Natural killer cell (primary cell): Measurements from ENCODE around the gene ATP5F1B. TPM values are rescaled to one million over a fixed set of nuclear protein-coding genes. Genes with fewer than 3 reads are reported as not detected.
A peak's percentile ranks its signal among the peaks of the same experiment; 100 is the strongest.

Source experiments
- ATAC-seq, 3 donors: fragments of 150-1000 bp in 2 of 3; fragments of 200-7000 bp in 1 of 3; cut with Tn5 transposase; 1 replicate in 1 of 3; 2 replicates in 2 of 3; pipeline ENCODE4 v1.10.0; 2021; ENCODE audit warnings: mild to moderate bottlenecking in 2 of 3, moderate library complexity in 2 of 3
- DNase-seq, 2 donors: peaks; one replicate each; pipeline versions ENCODE4 v3.0.0 to v3.0.0-alpha.2; 2013 to 2021; ENCODE audit warnings: mixed read lengths in 1 of 2
- H3K27ac ChIP-seq: one replicate; pipeline ENCODE4 v1.5.1; 2013; ENCODE audit warnings: mild to moderate bottlenecking, low read length
- H3K27me3 ChIP-seq: one replicate; pipeline ENCODE4 v1.6.1; 2013; ENCODE audit warnings: low read length; ENCODE audit not compliant: control insufficient read depth, insufficient read depth
- H3K36me3 ChIP-seq: one replicate; pipeline ENCODE4 v1.6.1; 2013; ENCODE audit warnings: low read length; ENCODE audit not compliant: control insufficient read depth, insufficient read depth
- H3K4me1 ChIP-seq: one replicate; pipeline ENCODE4 v1.6.1; 2013; ENCODE audit warnings: low read length; ENCODE audit not compliant: control insufficient read depth, insufficient read depth
- H3K4me3 ChIP-seq: one replicate; pipeline ENCODE4 v1.5.1; 2013; ENCODE audit warnings: low read length
- H3K9me3 ChIP-seq: one replicate; pipeline ENCODE4 v1.6.1; 2013; ENCODE audit warnings: low read length; ENCODE audit not compliant: control insufficient read depth, insufficient read depth
- H3K27ac Mint-ChIP-seq, 2 donors: one replicate each; pipeline ENCODE4 v1.8.0; 2022; ENCODE audit warnings: mild to moderate bottlenecking in 2 of 2, mixed read lengths in 2 of 2, moderate library complexity in 1 of 2
- H3K27me3 Mint-ChIP-seq, 2 donors: one replicate each; pipeline ENCODE4 v1.8.0; 2022; ENCODE audit warnings: low read depth in 2 of 2, mixed read lengths in 2 of 2
- H3K36me3 Mint-ChIP-seq: one replicate; pipeline ENCODE4 v1.8.0; 2022; ENCODE audit warnings: mixed read lengths
- H3K4me1 Mint-ChIP-seq, 2 donors: one replicate each; pipeline ENCODE4 v1.8.0; 2022; ENCODE audit warnings: mixed read lengths in 2 of 2
- H3K4me3 Mint-ChIP-seq: one replicate; pipeline ENCODE4 v1.8.0; 2022; ENCODE audit warnings: mild to moderate bottlenecking, moderate library complexity, mixed read lengths
- H3K9me3 Mint-ChIP-seq, 2 donors: one replicate each; pipeline ENCODE4 v1.8.0; 2022; ENCODE audit warnings: mixed read lengths in 2 of 2
- CTCF ChIP-seq: fragments of 200-600 bp; IDR thresholded peaks from one replicate; pipeline ENCODE4 v1.8.0; 2022; ENCODE audit warnings: antibody characterized with exemption
- WGBS: methylation state at CpG from one replicate; pipeline ENCODE4 v1.1.7; 2013; ENCODE audit warnings: missing lambda C conversion rate; ENCODE audit not compliant: insufficient coverage; 5-methylcytosine and 5-hydroxymethylcytosine counted together
- intact Hi-C: fragments of 100-400 bp; cut with micrococcal nuclease; formaldehyde crosslinking; loops from one replicate; pipeline ENCODE4 v1.14.2; 2022
- total RNA-seq, 4 donors: library from RNA; stranded (reverse); fragments of 120-200 nt in 1 of 4; gene quantifications; one replicate each; pipeline versions ENCODE4 v1.2.3 to v1.2.4, GENCODE V29; 2013 to 2022

Gene ATP5F1B
- total RNA-seq, 3 donors from 2014 or later (not counting 1 experiment from before 2014, with no cell fraction given), result 335 to 378 (median 342) TPM

- Histone ChIP-seq H3K36me3 (peaks cover 10% of the 10 kb centered on the region), H3K4me3 (peak overlapping the region; percentile 97), H3K4me1 (peaks cover 50% of the 10 kb centered on the region), H3K27me3 (no peaks in the 10 kb centered on the region), H3K9me3 (no peaks in the 10 kb centered on the region), H3K27ac (peak overlapping the region; percentile 96)
- intact Hi-C loops, result loop anchor here (1.0 to 2.0 kb wide), 2 partner anchors 17 to 60 kb away; partner anchors contain the start of gene PTGES3
- TF ChIP-seq CTCF, result no peak
- Mint-ChIP-seq H3K4me3 (peak overlapping the region; percentile 89), H3K27me3 (no peaks in the 10 kb centered on the region), H3K4me1 (peaks cover 56 to 69% of the 10 kb centered on the region in 2 donors), H3K27ac (peak overlapping the region; percentile 85), H3K9me3 (no peaks in the 10 kb centered on the region), H3K36me3 (no peaks in the 10 kb centered on the region)
- peak; percentile 52 to 70 (median 54) for ATAC-seq
- WGBS, result under 1% methylated on average over 15 of the region's 18 CpGs
- peak; percentile 71 to 83 for DNase-seq
These were observed 16.9 kb downstream of the ATP5F1B start for GRCh38 chr12:56628671-56629458.

- Mint-ChIP-seq H3K27ac (peak overlapping the region; percentile 85), H3K4me1 (peaks cover 59 to 64% of the 10 kb centered on the region in 2 donors), H3K27me3 (no peaks in the 10 kb centered on the region), H3K9me3 (no peaks in the 10 kb centered on the region), H3K4me3 (no peak overlapping the region), H3K36me3 (no peaks in the 10 kb centered on the region)
- peaks cover 16% of the 10 kb centered on the region for H3K36me3 ChIP-seq
- DNase-seq, result peak in 1 of 2 donors; percentile 19
- no peak for TF ChIP-seq CTCF
- intact Hi-C loops, result no loop called here
- H3K9me3 ChIP-seq, result no peaks in the 10 kb centered on the region
- H3K27ac ChIP-seq, result peak overlapping the region; percentile 29
- ATAC-seq, result no peak
- no peak overlapping the region for H3K4me3 ChIP-seq
- no peaks in the 10 kb centered on the region for H3K27me3 ChIP-seq
- peaks cover 30% of the 10 kb centered on the region for H3K4me1 ChIP-seq
These were observed 19.1 kb downstream of the ATP5F1B start for GRCh38 chr12:56626701-56627100.

- peak overlapping the region; percentile 63 to 67 for H3K27ac Mint-ChIP-seq
- no peaks in the 10 kb centered on the region for H3K27me3 Mint-ChIP-seq
- TF ChIP-seq CTCF, result no peak
- H3K4me1 Mint-ChIP-seq, result peaks cover 54 to 55% of the 10 kb centered on the region in 2 donors
- H3K36me3 ChIP-seq, result peaks cover 37% of the 10 kb centered on the region
- ATAC-seq, result no peak
- no peak overlapping the region for H3K27ac ChIP-seq
- H3K36me3 Mint-ChIP-seq, result no peaks in the 10 kb centered on the region
- peaks cover 8% of the 10 kb centered on the region for H3K4me1 ChIP-seq
- no peak for DNase-seq
- no peak overlapping the region for H3K4me3 ChIP-seq
- intact Hi-C loops, result no loop called here
- H3K9me3 Mint-ChIP-seq, result no peaks in the 10 kb centered on the region
- no peak overlapping the region for H3K4me3 Mint-ChIP-seq
- no peaks in the 10 kb centered on the region for H3K27me3 ChIP-seq
- whole genome bisulfite sequencing, result 100% methylated on average over 1 of the region's 1 CpG
- H3K9me3 ChIP-seq, result no peaks in the 10 kb centered on the region
These were observed 23.2 kb downstream of the ATP5F1B start for GRCh38 chr12:56622535-56622934.

DNA sequence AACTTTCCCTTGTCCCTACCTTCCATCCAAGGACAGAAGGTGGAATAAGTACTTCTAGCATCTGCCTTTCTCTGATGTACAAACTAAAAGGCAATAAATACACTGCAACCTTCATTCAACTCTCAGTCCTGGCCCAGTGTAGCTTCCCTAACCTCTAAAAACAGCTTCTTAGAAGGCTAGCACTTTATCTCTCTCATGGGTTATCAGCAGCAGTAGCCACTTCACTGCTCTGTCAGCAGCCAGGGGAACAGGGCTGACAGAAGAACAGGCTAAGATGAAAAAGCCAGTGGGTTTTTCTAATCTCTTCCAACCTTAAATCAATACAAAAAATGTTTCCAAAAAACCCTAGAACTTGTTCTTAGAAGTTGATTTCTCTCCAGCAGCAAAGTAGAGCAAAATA lies 28.9 kb downstream of the ATP5F1B start:
- Mint-ChIP-seq H3K27ac (peak overlapping the region; percentile 41), H3K4me3 (no peak overlapping the region), H3K36me3 (peaks cover 32% of the 10 kb centered on the region), H3K27me3 (no peaks in the 10 kb centered on the region), H3K9me3 (no peaks in the 10 kb centered on the region), H3K4me1 (peaks cover 26 to 39% of the 10 kb centered on the region in 2 donors)
- H3K27ac ChIP-seq, result no peak overlapping the region
- H3K36me3 ChIP-seq, result peaks cover 76% of the 10 kb centered on the region
- H3K4me3 ChIP-seq, result no peak overlapping the region
- no peaks in the 10 kb centered on the region for H3K27me3 ChIP-seq
- no peaks in the 10 kb centered on the region for H3K9me3 ChIP-seq
- DNase-seq (no peak), ATAC-seq (no peak)
- intact Hi-C loops, result no loop called here
- no peaks in the 10 kb centered on the region for H3K4me1 ChIP-seq
- TF ChIP-seq CTCF, result no peak
